ENCODE data around the gene CMTM8.

The CMTM8 gene

GRCh38 chr3:32313169-32313568 lies 74.7 kb downstream of the CMTM8 start:
- H2AK5ac ChIP-seq (ENCODE audit: low read length, severe bottlenecking), result no peak overlapping the region

GRCh38 chr3:32313723-32314473 lies 75.4 kb downstream of the CMTM8 start:
- no peak overlapping the region for H2BK120ac ChIP-seq (ENCODE audit: low read depth, low read length)
- H3K23ac ChIP-seq (ENCODE audit: low read length in 2 of 2), result no peak overlapping the region
- H2AFZ ChIP-seq (ENCODE audit: low read depth, low read length), result no peak overlapping the region
- no peak overlapping the region for H2BK12ac ChIP-seq (ENCODE audit: low read length in 2 of 2)
- no peaks in the 10 kb centered on the region for H3K9me3 ChIP-seq (ENCODE audit: control insufficient read depth, low read length)
- H3K4me2 ChIP-seq (ENCODE audit: low read length, poor library complexity, severe bottlenecking), result no peak overlapping the region
- no peak overlapping the region for H2BK15ac ChIP-seq (ENCODE audit: low read depth, poor library complexity, severe bottlenecking)
- peaks cover 9% of the 10 kb centered on the region for H3K4me1 ChIP-seq (ENCODE audit: control insufficient read depth, insufficient read depth, low read depth, low read length)
- no peak overlapping the region for H4K91ac ChIP-seq (ENCODE audit: low read length)
- no peak overlapping the region for H2BK5ac ChIP-seq (ENCODE audit: low read depth, low read length, poor library complexity, severe bottlenecking)
- H3K14ac ChIP-seq (ENCODE audit: low read length in 2 of 2), result no peak overlapping the region
- H3K4me3 ChIP-seq (ENCODE audit: insufficient read depth in 1 of 2, low read depth in 1 of 2, low read length in 2 of 2), result no peak overlapping the region
- no peak overlapping the region for H3K4ac ChIP-seq (ENCODE audit: low read depth in 1 of 2, low read length in 2 of 2)
- H3K9ac ChIP-seq (ENCODE audit: low read length), result no peak overlapping the region
- DNase-seq, result peak; percentile 27
- peak overlapping the region in 1 of 2 experiments; percentile 7 for H3K18ac ChIP-seq (ENCODE audit: low read depth in 1 of 2, low read length in 2 of 2)
- H3K27ac ChIP-seq (ENCODE audit: low read length, poor library complexity, severe bottlenecking), result no peak overlapping the region
- H2AK5ac ChIP-seq (ENCODE audit: low read length, severe bottlenecking), result no peak overlapping the region
- no peaks in the 10 kb centered on the region for H3K36me3 ChIP-seq (ENCODE audit: control insufficient read depth in 1 of 2, insufficient read depth in 2 of 2, low read depth in 1 of 2, low read length in 2 of 2)
- no peak overlapping the region for H4K8ac ChIP-seq (ENCODE audit: low read length)
- H3K79me1 ChIP-seq (replicated peaks; ENCODE audit: low read length, poor library complexity, severe bottlenecking), result peaks cover 17% of the 10 kb centered on the region
- WGBS, result 5% methylated on average over 5 of the region's 5 CpGs
- H3K27me3 ChIP-seq (ENCODE audit: control insufficient read depth in 1 of 2, insufficient read depth in 1 of 2, low read length in 2 of 2), result peaks cover 0 to under 1% of the 10 kb centered on the region in 2 experiments

More at GRCh38 chr3:32313169-32313568, 74.7 kb downstream of the CMTM8 start:
- WGBS, result 87% methylated on average over 6 of the region's 6 CpGs
- H3K4me3 ChIP-seq (ENCODE audit: insufficient read depth in 1 of 2, low read depth in 1 of 2, low read length in 2 of 2), result no peak overlapping the region
- no peak overlapping the region for H4K91ac ChIP-seq (ENCODE audit: low read length)
- no peak overlapping the region for H2BK120ac ChIP-seq (ENCODE audit: low read depth, low read length)
- no peak overlapping the region for H3K14ac ChIP-seq (ENCODE audit: low read length in 2 of 2)
- no peak overlapping the region for H3K27ac ChIP-seq (ENCODE audit: low read length, poor library complexity, severe bottlenecking)
- H3K36me3 ChIP-seq (ENCODE audit: control insufficient read depth in 1 of 2, insufficient read depth in 2 of 2, low read depth in 1 of 2, low read length in 2 of 2), result no peaks in the 10 kb centered on the region
- H3K4me2 ChIP-seq (ENCODE audit: low read length, poor library complexity, severe bottlenecking), result no peak overlapping the region
- H3K23ac ChIP-seq (ENCODE audit: low read length in 2 of 2), result no peak overlapping the region
- H3K18ac ChIP-seq (ENCODE audit: low read depth in 1 of 2, low read length in 2 of 2), result no peak overlapping the region
- H3K9me3 ChIP-seq (ENCODE audit: control insufficient read depth, low read length), result no peaks in the 10 kb centered on the region
- no peak overlapping the region for H3K9ac ChIP-seq (ENCODE audit: low read length)
- H2BK12ac ChIP-seq (ENCODE audit: low read length in 2 of 2), result no peak overlapping the region
- no peak overlapping the region for H4K8ac ChIP-seq (ENCODE audit: low read length)
- peaks cover 9% of the 10 kb centered on the region for H3K4me1 ChIP-seq (ENCODE audit: control insufficient read depth, insufficient read depth, low read depth, low read length)
- H2AFZ ChIP-seq (ENCODE audit: low read depth, low read length), result no peak overlapping the region
- H2BK5ac ChIP-seq (ENCODE audit: low read depth, low read length, poor library complexity, severe bottlenecking), result no peak overlapping the region
- no peak for DNase-seq
- H3K79me1 ChIP-seq (replicated peaks; ENCODE audit: low read length, poor library complexity, severe bottlenecking), result peaks cover 17% of the 10 kb centered on the region
- no peak overlapping the region for H3K4ac ChIP-seq (ENCODE audit: low read depth in 1 of 2, low read length in 2 of 2)
- H3K27me3 ChIP-seq (ENCODE audit: control insufficient read depth in 1 of 2, insufficient read depth in 1 of 2, low read length in 2 of 2), result peaks cover 0 to 6% of the 10 kb centered on the region in 2 experiments
- no peak overlapping the region for H2BK15ac ChIP-seq (ENCODE audit: low read depth, poor library complexity, severe bottlenecking)

GRCh38 chr3:32315441-32315840 lies 77.0 kb downstream of the CMTM8 start:
- no peak overlapping the region for H2AK5ac ChIP-seq (ENCODE audit: low read length, severe bottlenecking)
- H3K14ac ChIP-seq (ENCODE audit: low read length in 2 of 2), result no peak overlapping the region
- H2BK120ac ChIP-seq (ENCODE audit: low read depth, low read length), result no peak overlapping the region
- H3K79me1 ChIP-seq (replicated peaks; ENCODE audit: low read length, poor library complexity, severe bottlenecking), result peaks cover 18% of the 10 kb centered on the region
- no peaks in the 10 kb centered on the region for H3K36me3 ChIP-seq (ENCODE audit: control insufficient read depth in 1 of 2, insufficient read depth in 2 of 2, low read depth in 1 of 2, low read length in 2 of 2)
- no peak overlapping the region for H2BK12ac ChIP-seq (ENCODE audit: low read length in 2 of 2)
- no peaks in the 10 kb centered on the region for H3K27me3 ChIP-seq (ENCODE audit: control insufficient read depth in 1 of 2, insufficient read depth in 1 of 2, low read length in 2 of 2)
- H3K4me1 ChIP-seq (ENCODE audit: control insufficient read depth, insufficient read depth, low read depth, low read length), result peaks cover 6% of the 10 kb centered on the region
- H2BK5ac ChIP-seq (ENCODE audit: low read depth, low read length, poor library complexity, severe bottlenecking), result no peak overlapping the region
- H4K91ac ChIP-seq (ENCODE audit: low read length), result no peak overlapping the region
- no peak overlapping the region for H4K8ac ChIP-seq (ENCODE audit: low read length)
- no peak overlapping the region for H3K18ac ChIP-seq (ENCODE audit: low read depth in 1 of 2, low read length in 2 of 2)
- no peak overlapping the region for H3K4ac ChIP-seq (ENCODE audit: low read depth in 1 of 2, low read length in 2 of 2)
- no peaks in the 10 kb centered on the region for H3K9me3 ChIP-seq (ENCODE audit: control insufficient read depth, low read length)
- no peak overlapping the region for H2BK15ac ChIP-seq (ENCODE audit: low read depth, poor library complexity, severe bottlenecking)
- H3K9ac ChIP-seq (ENCODE audit: low read length), result no peak overlapping the region
- no peak overlapping the region for H3K4me3 ChIP-seq (ENCODE audit: insufficient read depth in 1 of 2, low read depth in 1 of 2, low read length in 2 of 2)
- H3K23ac ChIP-seq (ENCODE audit: low read length in 2 of 2), result no peak overlapping the region
- no peak overlapping the region for H3K27ac ChIP-seq (ENCODE audit: low read length, poor library complexity, severe bottlenecking)
- no peak overlapping the region for H2AFZ ChIP-seq (ENCODE audit: low read depth, low read length)
- no peak for DNase-seq
- no peak overlapping the region for H3K4me2 ChIP-seq (ENCODE audit: low read length, poor library complexity, severe bottlenecking)
- WGBS, result 97% methylated on average over 3 of the region's 3 CpGs

- no peak overlapping the region for H3K4me2 ChIP-seq (ENCODE audit: low read length, poor library complexity, severe bottlenecking)
- no peak overlapping the region for H2BK15ac ChIP-seq (ENCODE audit: low read depth, poor library complexity, severe bottlenecking)
- H3K27me3 ChIP-seq (ENCODE audit: control insufficient read depth in 1 of 2, insufficient read depth in 1 of 2, low read length in 2 of 2), result no peaks in the 10 kb centered on the region
- no peak overlapping the region for H4K91ac ChIP-seq (ENCODE audit: low read length)
- no peak overlapping the region for H2BK5ac ChIP-seq (ENCODE audit: low read depth, low read length, poor library complexity, severe bottlenecking)
- peaks cover 10% of the 10 kb centered on the region for H3K4me1 ChIP-seq (ENCODE audit: control insufficient read depth, insufficient read depth, low read depth, low read length)
- peaks cover 16% of the 10 kb centered on the region for H3K79me1 ChIP-seq (replicated peaks; ENCODE audit: low read length, poor library complexity, severe bottlenecking)
- H2BK120ac ChIP-seq (ENCODE audit: low read depth, low read length), result no peak overlapping the region
- H3K4ac ChIP-seq (ENCODE audit: low read depth in 1 of 2, low read length in 2 of 2), result no peak overlapping the region
- no peaks in the 10 kb centered on the region for H3K36me3 ChIP-seq (ENCODE audit: control insufficient read depth in 1 of 2, insufficient read depth in 2 of 2, low read depth in 1 of 2, low read length in 2 of 2)
- H3K14ac ChIP-seq (ENCODE audit: low read length in 2 of 2), result no peak overlapping the region
- H3K23ac ChIP-seq (ENCODE audit: low read length in 2 of 2), result no peak overlapping the region
- no peak overlapping the region for H2AFZ ChIP-seq (ENCODE audit: low read depth, low read length)
- H3K9ac ChIP-seq (ENCODE audit: low read length), result no peak overlapping the region
- 17% methylated on average over 1 of the region's 2 CpGs for WGBS
- H3K4me3 ChIP-seq (ENCODE audit: insufficient read depth in 1 of 2, low read depth in 1 of 2, low read length in 2 of 2), result no peak overlapping the region
- H2BK12ac ChIP-seq (ENCODE audit: low read length in 2 of 2), result no peak overlapping the region
- no peak for DNase-seq
- no peak overlapping the region for H3K18ac ChIP-seq (ENCODE audit: low read depth in 1 of 2, low read length in 2 of 2)
- no peaks in the 10 kb centered on the region for H3K9me3 ChIP-seq (ENCODE audit: control insufficient read depth, low read length)
- no peak overlapping the region for H2AK5ac ChIP-seq (ENCODE audit: low read length, severe bottlenecking)
- no peak overlapping the region for H3K27ac ChIP-seq (ENCODE audit: low read length, poor library complexity, severe bottlenecking)
- H4K8ac ChIP-seq (ENCODE audit: low read length), result no peak overlapping the region
These were observed 77.8 kb downstream of the CMTM8 start for GRCh38 chr3:32316319-32316718.
